Stomach (tissue), 4 donors: ENCODE results near the gene ADGRD1.

Experiments
- CTCF ChIP-seq, 7 experiments: fragments of 450-650 bp in 4 of 7; fragments of 200-600 bp in 3 of 7; sonication (generic) in 3 of 7; IDR thresholded peaks; one replicate each; pipeline ENCODE4 v1.5.1; 2016 to 2019; ENCODE audit warnings: antibody characterized with exemption in 7 of 7, control low read depth in 2 of 7, mild to moderate bottlenecking in 1 of 7
- EP300 ChIP-seq: sonication (generic); formaldehyde crosslinking; IDR thresholded peaks from one replicate; pipeline ENCODE4 v1.6.1; 2017; ENCODE audit warnings: antibody characterized with exemption
- POLR2A ChIP-seq, 4 donors: fragments of 450-650 bp; IDR thresholded peaks; one replicate each; pipeline ENCODE4 v1.6.1; 2016; ENCODE audit warnings: antibody characterized with exemption in 4 of 4, control low read depth in 2 of 4, mild to moderate bottlenecking in 1 of 4, moderate library complexity in 1 of 4
- POLR2AphosphoS5 ChIP-seq, 3 donors: sonication (generic); formaldehyde crosslinking; IDR thresholded peaks; one replicate each; pipeline ENCODE4 v1.6.1; 2016; ENCODE audit warnings: antibody characterized with exemption in 3 of 3

GRCh38 chr12:131055596-131056233 lies 102.0 kb downstream of the ADGRD1 start:
- no peak for TF ChIP-seq CTCF (IDR thresholded peaks at IDR 0.05)
- TF ChIP-seq POLR2A (IDR thresholded peaks at IDR 0.05): no peak
- TF ChIP-seq EP300: no peak
- TF ChIP-seq POLR2AphosphoS5 (IDR thresholded peaks at IDR 0.05): no peak
